Prostate gland (tissue), 2 donors: ENCODE results near the gene RBFOX2.
"Not testable (repeated sequence)": the region's sequence is repeated elsewhere in the genome, so short reads cannot be mapped to it uniquely, and the experiment has no call there.

Experiments
- CTCF ChIP-seq, 4 experiments: fragments of 200-600 bp in 2 of 4; fragments of 450-650 bp in 2 of 4; sonication (generic) in 2 of 4; IDR thresholded peaks; 1 replicate in 3 of 4; 2 replicates in 1 of 4; pipeline ENCODE4 v1.5.1; 2016 to 2019; ENCODE audit warnings: antibody characterized with exemption in 4 of 4, mild to moderate bottlenecking in 2 of 4, moderate library complexity in 2 of 4
- POLR2A ChIP-seq: fragments of 450-650 bp; IDR thresholded peaks from one replicate; pipeline ENCODE4 v1.6.1; 2016; ENCODE audit warnings: antibody characterized with exemption, mild to moderate bottlenecking
- POLR2AphosphoS5 ChIP-seq: sonication (generic); formaldehyde crosslinking; IDR thresholded peaks from one replicate; pipeline ENCODE4 v1.6.1; 2017; ENCODE audit warnings: antibody characterized with exemption

GRCh38 chr22:36044517-36044916 lies 15.9 kb upstream of the RBFOX2 start:
- TF ChIP-seq CTCF (IDR thresholded peaks at IDR 0.05); POLR2AphosphoS5; POLR2A: not testable (repeated sequence)
